Thoracic aorta (tissue), 2 donors: ENCODE data around the gene NUP210. TPM values are rescaled to one million over a fixed set of nuclear protein-coding genes. Genes with fewer than 3 reads are reported as not detected.

Experiments
- ATAC-seq: fragments of 150-250 bp; one replicate; pipeline ENCODE4 v1.8.0; 2017; ENCODE audit warnings: low read depth; ENCODE audit not compliant: insufficient number of reproducible peaks, low FRiP score
- DNase-seq: peaks from one replicate; pipeline ENCODE4 v3.0.0-alpha.2; 2020; ENCODE audit warnings: low spot score
- H3K27ac ChIP-seq, 2 donors: fragments of 200-600 bp; sonication (generic); 1 replicate in 1 of 2; 2 replicates in 1 of 2; pipeline ENCODE4 v1.5.1; 2016; ENCODE audit warnings: mild to moderate bottlenecking in 2 of 2, moderate library complexity in 2 of 2
- H3K27me3 ChIP-seq: fragments of 200-600 bp; sonication (generic); replicated peaks from 2 replicates; pipeline ENCODE4 v1.6.0; 2016; ENCODE audit warnings: mild to moderate bottlenecking; ENCODE audit not compliant: insufficient read depth
- H3K36me3 ChIP-seq: fragments of 200-600 bp; sonication (generic); one replicate; pipeline ENCODE4 v1.5.1; 2016
- H3K4me1 ChIP-seq, 2 donors: fragments of 200-600 bp; sonication (generic); 1 replicate in 1 of 2; 2 replicates in 1 of 2; pipeline versions ENCODE4 v1.5.1 to v1.6.0; 2016; ENCODE audit warnings: low read depth in 2 of 2, mild to moderate bottlenecking in 1 of 2; ENCODE audit not compliant: control insufficient read depth in 1 of 2
- H3K4me3 ChIP-seq: fragments of 200-600 bp; sonication (generic); 2 replicates; pipeline ENCODE4 v1.5.1; 2016; ENCODE audit warnings: mild to moderate bottlenecking
- H3K9me3 ChIP-seq: fragments of 200-600 bp; sonication (generic); 2 replicates; pipeline ENCODE4 v1.5.1; 2016
- CTCF ChIP-seq: fragments of 200-600 bp; sonication (generic); IDR thresholded peaks from one replicate; pipeline ENCODE4 v1.5.1; 2019; ENCODE audit warnings: antibody characterized with exemption
- total RNA-seq, 2 donors: library from RNA; depleted of rRNA; stranded (reverse); fragments of >200 nt; gene quantifications; one replicate each; pipeline versions ENCODE4 v1.1.0 to v1.2.3, GENCODE V29; 2016

The NUP210 gene
- total RNA-seq, 2 donors from 2014 or later, result 3.7 to 4.3 TPM

- H3K9me3 ChIP-seq, result peaks cover 14% of the 10 kb centered on the region
- DNase-seq (no peak), ATAC-seq (no peak)
- no peak overlapping the region for H3K27ac ChIP-seq
- H3K4me1 ChIP-seq, result peaks cover 0 to 1% of the 10 kb centered on the region in 2 donors
- TF ChIP-seq CTCF, result no peak
- no peaks in the 10 kb centered on the region for H3K27me3 ChIP-seq
- H3K4me3 ChIP-seq, result no peak overlapping the region
- no peaks in the 10 kb centered on the region for H3K36me3 ChIP-seq
These were observed 150.3 kb downstream of the NUP210 start for GRCh38 chr3:13269711-13270378.

GRCh38 chr3:13268961-13269441 is 151.1 kb downstream of the NUP210 start:
- ATAC-seq, result no peak
- no peak for TF ChIP-seq CTCF
- no peaks in the 10 kb centered on the region for H3K27me3 ChIP-seq
- DNase-seq, result no peak
- no peak overlapping the region for H3K4me3 ChIP-seq
- peaks cover 0 to 10% of the 10 kb centered on the region in 2 donors for H3K4me1 ChIP-seq
- H3K36me3 ChIP-seq, result no peaks in the 10 kb centered on the region
- no peak overlapping the region for H3K27ac ChIP-seq
- H3K9me3 ChIP-seq, result peaks cover 14% of the 10 kb centered on the region

GRCh38 chr3:13268120-13268519 is 152.0 kb downstream of the NUP210 start:
- Histone ChIP-seq H3K4me3 (no peak overlapping the region), H3K27ac (no peak overlapping the region), H3K36me3 (no peaks in the 10 kb centered on the region), H3K4me1 (peaks cover 0 to 15% of the 10 kb centered on the region in 2 donors), H3K27me3 (no peaks in the 10 kb centered on the region), H3K9me3 (peaks cover 14% of the 10 kb centered on the region)
- no peak for ATAC-seq
- no peak for TF ChIP-seq CTCF
- no peak for DNase-seq

- H3K4me1 ChIP-seq, result peaks cover 0 to 15% of the 10 kb centered on the region in 2 donors
- TF ChIP-seq CTCF, result no peak
These were observed 153.3 kb downstream of the NUP210 start for GRCh38 chr3:13266651-13267362.

More at GRCh38 chr3:13266651-13267362, 153.3 kb downstream of the NUP210 start:
- ATAC-seq, result no peak
- Histone ChIP-seq H3K36me3 (no peaks in the 10 kb centered on the region), H3K4me3 (no peak overlapping the region), H3K27ac (no peak overlapping the region), H3K27me3 (no peaks in the 10 kb centered on the region), H3K9me3 (peaks cover 14% of the 10 kb centered on the region)
- DNase-seq, result no peak

Other genes starting within 250 kb of the NUP210 start
- gene HDAC11, start 60.0 kb upstream of the NUP210 start, total RNA-seq, result 10 to 100 TPM; 15.8 to 17.4 TPM
- gene FBLN2, start 128.8 kb upstream of the NUP210 start, total RNA-seq, result 100 to 1,000 TPM; 233 to 328 TPM